Osteocyte (in vitro differentiated cells): ENCODE measurements around the gene UPP1. TPM values are rescaled to one million over a fixed set of nuclear protein-coding genes. Genes with fewer than 3 reads are reported as not detected.

Source experiments
- DNase-seq: peaks from one replicate; pipeline ENCODE4 v3.0.0; 2021; ENCODE audit warnings: mixed read lengths; ENCODE audit not compliant: unreplicated experiment; ENCODE audit errors: extremely low spot score
- H3K27ac Mint-ChIP-seq: one replicate; pipeline ENCODE4 v1.8.0; 2021; ENCODE audit warnings: mild to moderate bottlenecking, mixed read lengths; ENCODE audit not compliant: unreplicated experiment
- H3K27me3 Mint-ChIP-seq: one replicate; pipeline ENCODE4 v1.8.0; 2021; ENCODE audit warnings: mixed read lengths; ENCODE audit not compliant: unreplicated experiment
- H3K36me3 Mint-ChIP-seq: one replicate; pipeline ENCODE4 v1.8.0; 2021; ENCODE audit warnings: mixed read lengths; ENCODE audit not compliant: unreplicated experiment
- H3K4me1 Mint-ChIP-seq: one replicate; pipeline ENCODE4 v1.8.0; 2021; ENCODE audit warnings: mixed read lengths; ENCODE audit not compliant: unreplicated experiment
- H3K4me3 Mint-ChIP-seq: one replicate; pipeline ENCODE4 v1.8.0; 2021; ENCODE audit warnings: mild to moderate bottlenecking, moderate library complexity, mixed read lengths; ENCODE audit not compliant: unreplicated experiment
- H3K9me3 Mint-ChIP-seq: one replicate; pipeline ENCODE4 v1.8.0; 2021; ENCODE audit warnings: mixed read lengths; ENCODE audit not compliant: unreplicated experiment
- total RNA-seq: library from RNA; stranded (reverse); gene quantifications from 2 replicates; pipeline ENCODE4 v1.2.1, GENCODE V29; 2021
- TF ChIP-seq, protein P1 (sequence below): fragments of 200-600 bp; sonication (generic); IDR thresholded peaks from 2 replicates; pipeline ENCODE4 v1.5.0; 2021; ENCODE audit warnings: antibody characterized with exemption, mild to moderate bottlenecking, moderate library complexity

UPP1 gene
- total RNA-seq, 1 donor from 2014 or later = 27.3 TPM

DNA sequence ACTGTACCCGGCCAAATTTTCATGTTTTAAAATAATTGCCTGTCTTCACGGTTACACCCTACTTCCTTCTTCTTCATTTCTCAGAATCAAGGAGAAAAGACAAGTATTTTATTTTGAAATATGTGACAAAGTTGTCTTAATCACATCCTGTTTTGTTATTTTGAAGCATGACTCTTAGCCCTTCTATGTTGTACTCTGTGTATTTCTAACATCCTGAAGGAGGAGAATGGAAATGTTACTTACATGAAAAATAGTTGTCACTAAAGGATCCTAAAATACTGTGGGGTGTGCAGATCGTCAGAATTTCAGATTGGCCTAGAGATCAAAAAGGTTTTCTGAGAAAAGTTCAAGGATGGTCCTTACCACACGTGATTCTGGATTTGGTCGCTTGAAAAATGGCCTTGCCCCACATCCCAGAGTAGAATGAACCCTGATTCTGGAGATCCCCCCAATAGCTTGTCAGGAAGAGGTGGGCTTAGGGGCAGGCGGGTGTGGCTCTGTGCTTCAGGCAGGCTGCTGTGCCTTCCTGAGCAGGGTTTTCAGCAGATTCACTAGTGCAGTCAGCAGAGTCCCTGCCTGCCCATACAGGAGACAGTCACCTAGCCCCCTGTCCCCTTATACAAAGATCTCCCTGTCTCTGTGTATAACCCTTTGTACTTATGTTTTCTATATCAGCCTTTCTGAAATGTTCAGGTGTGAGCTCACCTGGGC is 8.6 kb downstream of the UPP1 start:
- no peaks in the 10 kb centered on the region for H3K27me3 Mint-ChIP-seq
- peaks cover 36% of the 10 kb centered on the region for H3K36me3 Mint-ChIP-seq
- TF ChIP-seq, protein P1, sequence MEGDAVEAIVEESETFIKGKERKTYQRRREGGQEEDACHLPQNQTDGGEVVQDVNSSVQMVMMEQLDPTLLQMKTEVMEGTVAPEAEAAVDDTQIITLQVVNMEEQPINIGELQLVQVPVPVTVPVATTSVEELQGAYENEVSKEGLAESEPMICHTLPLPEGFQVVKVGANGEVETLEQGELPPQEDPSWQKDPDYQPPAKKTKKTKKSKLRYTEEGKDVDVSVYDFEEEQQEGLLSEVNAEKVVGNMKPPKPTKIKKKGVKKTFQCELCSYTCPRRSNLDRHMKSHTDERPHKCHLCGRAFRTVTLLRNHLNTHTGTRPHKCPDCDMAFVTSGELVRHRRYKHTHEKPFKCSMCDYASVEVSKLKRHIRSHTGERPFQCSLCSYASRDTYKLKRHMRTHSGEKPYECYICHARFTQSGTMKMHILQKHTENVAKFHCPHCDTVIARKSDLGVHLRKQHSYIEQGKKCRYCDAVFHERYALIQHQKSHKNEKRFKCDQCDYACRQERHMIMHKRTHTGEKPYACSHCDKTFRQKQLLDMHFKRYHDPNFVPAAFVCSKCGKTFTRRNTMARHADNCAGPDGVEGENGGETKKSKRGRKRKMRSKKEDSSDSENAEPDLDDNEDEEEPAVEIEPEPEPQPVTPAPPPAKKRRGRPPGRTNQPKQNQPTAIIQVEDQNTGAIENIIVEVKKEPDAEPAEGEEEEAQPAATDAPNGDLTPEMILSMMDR = no peak
- H3K4me3 Mint-ChIP-seq = no peak overlapping the region
- H3K27ac Mint-ChIP-seq = no peak overlapping the region
- no peaks in the 10 kb centered on the region for H3K9me3 Mint-ChIP-seq
- DNase-seq = peak; percentile 38
- peaks cover 41% of the 10 kb centered on the region for H3K4me1 Mint-ChIP-seq

DNA sequence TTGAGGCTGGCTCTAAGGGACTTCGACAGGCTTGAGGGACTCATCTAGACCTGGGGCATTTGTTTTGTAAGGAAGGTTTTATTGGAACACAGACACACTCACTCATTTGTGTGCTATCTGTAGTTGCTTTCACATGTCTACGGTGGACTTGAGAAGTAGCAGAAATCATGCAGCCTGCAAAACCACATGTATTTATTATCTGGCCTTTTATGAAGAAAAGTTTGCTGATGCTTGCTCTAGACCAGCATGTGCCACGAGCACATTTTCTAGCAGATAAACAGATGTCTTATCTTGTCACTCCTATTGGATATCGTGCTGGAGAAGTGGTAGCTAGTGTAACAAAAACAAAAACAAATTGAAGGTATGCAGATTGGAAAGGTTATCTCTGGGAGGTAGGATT is 9.8 kb downstream of the UPP1 start:
- Mint-ChIP-seq H3K9me3 (no peaks in the 10 kb centered on the region), H3K27me3 (no peaks in the 10 kb centered on the region), H3K27ac (no peak overlapping the region), H3K4me1 (peaks cover 33% of the 10 kb centered on the region), H3K4me3 (no peak overlapping the region), H3K36me3 (peaks cover 42% of the 10 kb centered on the region)
- DNase-seq = no peak
- TF ChIP-seq, protein P1 = no peak

DNA sequence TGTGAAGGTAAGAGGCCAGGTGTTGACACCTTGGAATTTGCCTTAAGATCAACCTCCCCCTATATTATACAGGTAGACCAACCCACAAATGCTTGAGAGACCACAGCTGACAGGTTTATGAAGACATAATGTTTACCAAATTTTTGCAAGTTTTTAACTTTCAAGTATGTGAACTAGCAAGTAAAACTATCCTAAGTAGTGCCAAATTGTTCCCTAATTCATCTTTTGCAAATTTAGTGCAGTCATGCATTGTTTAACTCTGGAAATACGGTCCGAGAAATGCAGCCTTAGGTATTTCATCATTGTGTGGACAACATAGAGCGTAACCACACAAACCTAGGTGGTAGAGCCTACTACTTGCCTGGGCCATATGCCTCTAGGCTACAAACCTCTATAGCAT is 10.7 kb downstream of the UPP1 start:
- peaks cover 47% of the 10 kb centered on the region for H3K36me3 Mint-ChIP-seq
- TF ChIP-seq, protein P1 = no peak

DNA sequence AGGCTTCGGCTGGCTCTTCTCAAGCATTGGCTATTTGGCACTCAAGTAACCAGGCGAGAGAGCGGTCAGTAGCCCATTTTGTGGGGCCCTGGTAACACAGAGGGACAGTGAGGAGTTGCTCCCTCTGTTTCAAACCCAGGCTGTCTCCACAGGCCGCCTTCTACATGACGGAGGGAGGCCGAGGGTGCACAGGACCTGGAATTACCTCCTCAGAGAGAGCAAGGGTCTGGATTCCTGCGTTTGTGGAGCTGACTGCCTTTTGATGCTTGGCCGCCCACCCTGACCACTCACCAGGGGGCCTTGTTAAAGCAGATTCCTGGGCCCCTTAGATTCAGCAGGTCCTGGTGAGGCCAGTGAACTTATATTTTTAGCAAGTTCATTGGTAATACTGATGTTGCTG is 12.3 kb downstream of the UPP1 start:
- H3K27ac Mint-ChIP-seq = no peak overlapping the region
- H3K4me3 Mint-ChIP-seq = no peak overlapping the region
- H3K36me3 Mint-ChIP-seq = peaks cover 51% of the 10 kb centered on the region
- H3K27me3 Mint-ChIP-seq = no peaks in the 10 kb centered on the region
- peaks cover 11% of the 10 kb centered on the region for H3K4me1 Mint-ChIP-seq
- no peaks in the 10 kb centered on the region for H3K9me3 Mint-ChIP-seq
- DNase-seq = peak; percentile 54
- TF ChIP-seq, protein P1 = no peak

More for the DNA sequence above, 10.7 kb downstream of the UPP1 start:
- Mint-ChIP-seq H3K4me3 (no peak overlapping the region), H3K9me3 (no peaks in the 10 kb centered on the region), H3K4me1 (peaks cover 24% of the 10 kb centered on the region), H3K27me3 (no peaks in the 10 kb centered on the region), H3K27ac (no peak overlapping the region)
- peak; percentile 8 for DNase-seq

DNA sequence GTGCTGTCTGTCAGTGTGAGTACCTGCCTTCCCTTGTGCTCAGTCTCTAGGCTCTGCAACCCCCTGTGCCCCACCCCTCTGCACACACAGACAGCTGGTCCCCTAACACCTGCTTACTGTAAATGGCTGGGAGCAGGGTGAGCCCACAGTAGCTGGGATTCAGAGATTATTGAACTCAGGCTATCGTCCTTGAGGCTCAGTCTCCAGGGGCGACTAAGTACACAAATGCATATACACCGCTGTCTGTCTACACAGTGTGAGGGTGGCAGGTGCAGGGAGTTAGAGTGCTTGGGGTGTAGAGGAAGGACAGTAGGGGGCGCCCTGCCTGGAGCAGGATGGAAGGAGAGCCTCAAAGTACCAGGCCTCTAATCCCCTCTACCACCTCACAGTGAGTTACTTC is 12.9 kb downstream of the UPP1 start:
- H3K4me3 Mint-ChIP-seq = no peak overlapping the region
- H3K4me1 Mint-ChIP-seq = peaks cover 9% of the 10 kb centered on the region
- TF ChIP-seq, protein P1 = peak; percentile 28
- H3K36me3 Mint-ChIP-seq = peaks cover 46% of the 10 kb centered on the region
- no peaks in the 10 kb centered on the region for H3K27me3 Mint-ChIP-seq
- DNase-seq = no peak
- H3K9me3 Mint-ChIP-seq = no peaks in the 10 kb centered on the region
- no peak overlapping the region for H3K27ac Mint-ChIP-seq
